MM.1S (cell line): Measurements from ENCODE around the gene PLA2G3.

ENCODE experiments used
- EZH2phosphoT487 ChIP-seq: fragments of 300-600 bp; sonication (generic); IDR thresholded peaks from 2 replicates; pipeline ENCODE4 v1.6.1; 2018; ENCODE audit warnings: antibody characterized with exemption, low read length
- TF ChIP-seq, protein P1 (sequence below): fragments of 300-600 bp; sonication (generic); IDR thresholded peaks from 2 replicates; pipeline ENCODE4 v1.5.1; 2016; ENCODE audit warnings: antibody characterized with exemption, low read length, mixed read lengths

DNA sequence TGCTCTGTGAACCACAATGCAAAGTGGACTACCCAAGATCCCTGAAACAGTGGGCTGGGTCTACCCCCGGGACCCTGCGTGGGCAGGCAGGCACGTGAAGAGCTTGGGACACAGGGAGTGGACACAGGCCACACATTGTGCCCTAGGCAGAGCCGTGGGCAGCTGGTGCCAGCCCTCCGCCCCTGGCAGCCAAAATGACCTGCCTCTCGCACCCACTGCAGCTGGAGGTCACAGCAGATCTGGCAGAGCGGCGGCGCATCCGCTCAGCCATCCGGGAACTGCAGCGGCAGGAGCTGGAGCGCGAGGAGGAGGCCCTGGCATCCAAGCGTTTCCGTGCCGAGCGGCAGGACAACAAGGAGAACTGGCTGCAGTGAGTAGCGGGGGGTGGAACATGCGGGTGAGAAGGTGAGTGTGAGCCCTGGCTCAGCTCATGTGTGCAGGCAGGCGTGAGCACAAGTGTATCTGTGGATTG, 52.5 kb downstream of the PLA2G3 start:
- TF ChIP-seq, protein P1, sequence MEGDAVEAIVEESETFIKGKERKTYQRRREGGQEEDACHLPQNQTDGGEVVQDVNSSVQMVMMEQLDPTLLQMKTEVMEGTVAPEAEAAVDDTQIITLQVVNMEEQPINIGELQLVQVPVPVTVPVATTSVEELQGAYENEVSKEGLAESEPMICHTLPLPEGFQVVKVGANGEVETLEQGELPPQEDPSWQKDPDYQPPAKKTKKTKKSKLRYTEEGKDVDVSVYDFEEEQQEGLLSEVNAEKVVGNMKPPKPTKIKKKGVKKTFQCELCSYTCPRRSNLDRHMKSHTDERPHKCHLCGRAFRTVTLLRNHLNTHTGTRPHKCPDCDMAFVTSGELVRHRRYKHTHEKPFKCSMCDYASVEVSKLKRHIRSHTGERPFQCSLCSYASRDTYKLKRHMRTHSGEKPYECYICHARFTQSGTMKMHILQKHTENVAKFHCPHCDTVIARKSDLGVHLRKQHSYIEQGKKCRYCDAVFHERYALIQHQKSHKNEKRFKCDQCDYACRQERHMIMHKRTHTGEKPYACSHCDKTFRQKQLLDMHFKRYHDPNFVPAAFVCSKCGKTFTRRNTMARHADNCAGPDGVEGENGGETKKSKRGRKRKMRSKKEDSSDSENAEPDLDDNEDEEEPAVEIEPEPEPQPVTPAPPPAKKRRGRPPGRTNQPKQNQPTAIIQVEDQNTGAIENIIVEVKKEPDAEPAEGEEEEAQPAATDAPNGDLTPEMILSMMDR, result no peak
- no peak for TF ChIP-seq EZH2phosphoT487
